HCT116 (cell line): ENCODE data around the gene HAAO. TPM values are rescaled to one million over a fixed set of nuclear protein-coding genes. Genes with fewer than 3 reads are reported as not detected.

Experiments
- total RNA-seq: library from RNA; stranded (reverse); gene quantifications from one replicate; pipeline ENCODE4 v1.2.1, GENCODE V29; 2021; ENCODE audit not compliant: unreplicated experiment

The HAAO gene
- total RNA-seq, 1 experiment from 2014 or later, result not detected

Other genes with a start within 250 kb of the HAAO start
- gene MTA3, start 224.0 kb downstream of the HAAO start, total RNA-seq, result 46.3 TPM
- gene OXER1, start 28.4 kb downstream of the HAAO start, total RNA-seq, result not detected